Stromal cell of bone marrow (primary cell): ENCODE results near the gene ZNF212.
"Not testable (repeated sequence)": the region's sequence is repeated elsewhere in the genome, so short reads cannot be mapped to it uniquely, and the experiment has no call there.

ENCODE experiments used
- DNase-seq: peaks from one replicate; pipeline ENCODE4 v3.0.0-alpha.2; 2012; ENCODE audit warnings: low read depth

ZNF212 gene

GRCh38 chr7:149218469-149219420, 20.7 kb upstream of the ZNF212 start:
- DNase-seq, result no peak

GRCh38 chr7:149220534-149220933, 18.9 kb upstream of the ZNF212 start:
- peak; percentile 60 for DNase-seq

GRCh38 chr7:149223176-149223575, 16.3 kb upstream of the ZNF212 start:
- no peak for DNase-seq

- no peak for DNase-seq
These were observed 15.7 kb upstream of the ZNF212 start for GRCh38 chr7:149223761-149224160.

- DNase-seq, result no peak
These were observed 15.1 kb upstream of the ZNF212 start for GRCh38 chr7:149224352-149224751.

GRCh38 chr7:149225106-149225505, 14.3 kb upstream of the ZNF212 start:
- no peak for DNase-seq

- no peak for DNase-seq
These were observed 13.8 kb upstream of the ZNF212 start for GRCh38 chr7:149225656-149226055.

- not testable (repeated sequence) for DNase-seq
These were observed 13.1 kb upstream of the ZNF212 start for GRCh38 chr7:149226366-149226765.

GRCh38 chr7:149226840-149227494, 12.5 kb upstream of the ZNF212 start:
- no peak for DNase-seq

GRCh38 chr7:149228831-149229471, 10.5 kb upstream of the ZNF212 start:
- no peak for DNase-seq

- DNase-seq, result no peak
These were observed 9.9 kb upstream of the ZNF212 start for GRCh38 chr7:149229526-149229925.

- no peak for DNase-seq
These were observed 7.1 kb upstream of the ZNF212 start for GRCh38 chr7:149232362-149232761.

- DNase-seq, result peak; percentile 81
These were observed 5.7 kb upstream of the ZNF212 start for GRCh38 chr7:149233655-149234204.

- no peak for DNase-seq
These were observed 1.9 kb upstream of the ZNF212 start for GRCh38 chr7:149237502-149237901.

GRCh38 chr7:149238051-149238450, 1.4 kb upstream of the ZNF212 start:
- DNase-seq, result no peak

- DNase-seq, result no peak
These were observed 1.2 kb downstream of the ZNF212 start for GRCh38 chr7:149240637-149241036.

GRCh38 chr7:149241696-149242095, 2.2 kb downstream of the ZNF212 start:
- DNase-seq, result no peak

GRCh38 chr7:149245244-149245643, 5.8 kb downstream of the ZNF212 start:
- no peak for DNase-seq

GRCh38 chr7:149245744-149246143, 6.3 kb downstream of the ZNF212 start:
- no peak for DNase-seq

GRCh38 chr7:149248777-149249176, 9.3 kb downstream of the ZNF212 start:
- DNase-seq, result no peak

GRCh38 chr7:149250151-149250550, 10.7 kb downstream of the ZNF212 start:
- not testable (repeated sequence) for DNase-seq

GRCh38 chr7:149251518-149251917, 12.1 kb downstream of the ZNF212 start:
- not testable (repeated sequence) for DNase-seq
